Skeletal muscle cell (primary cell): Measurements from ENCODE around the gene TRANK1.
"Not testable (repeated sequence)": the region's sequence is repeated elsewhere in the genome, so short reads cannot be mapped to it uniquely, and the experiment has no call there.

Source experiments
- DNase-seq: peaks from one replicate; pipeline ENCODE4 v3.0.0-alpha.2; 2010; ENCODE audit warnings: low read depth
- H3K4me3 ChIP-seq: 2 replicates; pipeline ENCODE4 v1.5.1; 2011; ENCODE audit warnings: low read depth, mild to moderate bottlenecking, control low read depth, low read length, moderate library complexity

Gene TRANK1

GRCh38 chr3:36923981-36924743 is 20.7 kb downstream of the TRANK1 start:
- DNase-seq = no peak
- no peak overlapping the region for H3K4me3 ChIP-seq

GRCh38 chr3:36923523-36923943 is 21.3 kb downstream of the TRANK1 start:
- no peak for DNase-seq
- no peak overlapping the region for H3K4me3 ChIP-seq

GRCh38 chr3:36920884-36921567 is 23.8 kb downstream of the TRANK1 start:
- no peak overlapping the region for H3K4me3 ChIP-seq
- DNase-seq = no peak

- H3K4me3 ChIP-seq = no peak overlapping the region
- DNase-seq = no peak
These were observed 25.3 kb downstream of the TRANK1 start for GRCh38 chr3:36919439-36920160.

GRCh38 chr3:36918050-36918449 is 26.8 kb downstream of the TRANK1 start:
- H3K4me3 ChIP-seq = no peak overlapping the region
- DNase-seq = no peak

- peak; percentile 67 for DNase-seq
- no peak overlapping the region for H3K4me3 ChIP-seq
These were observed 32.7 kb downstream of the TRANK1 start for GRCh38 chr3:36911990-36912804.

GRCh38 chr3:36909666-36910065 is 35.2 kb downstream of the TRANK1 start:
- no peak for DNase-seq
- H3K4me3 ChIP-seq = no peak overlapping the region

GRCh38 chr3:36909181-36909580 is 35.7 kb downstream of the TRANK1 start:
- no peak overlapping the region for H3K4me3 ChIP-seq
- DNase-seq = no peak

- H3K4me3 ChIP-seq = no peak overlapping the region
- no peak for DNase-seq
These were observed 36.1 kb downstream of the TRANK1 start for GRCh38 chr3:36908647-36909180.

GRCh38 chr3:36907911-36908646 is 36.8 kb downstream of the TRANK1 start:
- H3K4me3 ChIP-seq = peak overlapping the region; percentile 13

GRCh38 chr3:36906504-36907149 is 38.2 kb downstream of the TRANK1 start:
- no peak overlapping the region for H3K4me3 ChIP-seq
- DNase-seq = peak; percentile 33

More at GRCh38 chr3:36907911-36908646, 36.8 kb downstream of the TRANK1 start:
- DNase-seq = peak; percentile 34

- DNase-seq = no peak
These were observed 39.3 kb downstream of the TRANK1 start for GRCh38 chr3:36905545-36905944.

GRCh38 chr3:36904641-36905040 is 40.2 kb downstream of the TRANK1 start:
- no peak for DNase-seq
- H3K4me3 ChIP-seq = no peak overlapping the region

More at GRCh38 chr3:36905545-36905944, 39.3 kb downstream of the TRANK1 start:
- H3K4me3 ChIP-seq = no peak overlapping the region

- H3K4me3 ChIP-seq, DNase-seq: not testable (repeated sequence)
These were observed 40.8 kb downstream of the TRANK1 start for GRCh38 chr3:36904065-36904464.

- H3K4me3 ChIP-seq = no peak overlapping the region
- DNase-seq = no peak
These were observed 41.6 kb downstream of the TRANK1 start for GRCh38 chr3:36903119-36903882.

- no peak overlapping the region for H3K4me3 ChIP-seq
- DNase-seq = no peak
These were observed 43.3 kb downstream of the TRANK1 start for GRCh38 chr3:36901588-36901987.
